Head of caudate nucleus (tissue), 42 donors: ENCODE results near the gene BTBD16.

Experiments
- DNase-seq, 42 donors: peaks; one replicate each; pipeline versions ENCODE4 v3.0.0 to v3.0.0-alpha.2; 2020 to 2021; ENCODE audit warnings: mixed read lengths in 7 of 42
- intact Hi-C: fragments of 100-400 bp; cut with DNase I; formaldehyde crosslinking; loops from one replicate; pipeline ENCODE4 v1.15.0; 2022

Gene BTBD16

GRCh38 chr10:122264931-122265330 is 6.2 kb upstream of the BTBD16 start:
- intact Hi-C loops: no loop called here
- DNase-seq: no peak

DNA sequence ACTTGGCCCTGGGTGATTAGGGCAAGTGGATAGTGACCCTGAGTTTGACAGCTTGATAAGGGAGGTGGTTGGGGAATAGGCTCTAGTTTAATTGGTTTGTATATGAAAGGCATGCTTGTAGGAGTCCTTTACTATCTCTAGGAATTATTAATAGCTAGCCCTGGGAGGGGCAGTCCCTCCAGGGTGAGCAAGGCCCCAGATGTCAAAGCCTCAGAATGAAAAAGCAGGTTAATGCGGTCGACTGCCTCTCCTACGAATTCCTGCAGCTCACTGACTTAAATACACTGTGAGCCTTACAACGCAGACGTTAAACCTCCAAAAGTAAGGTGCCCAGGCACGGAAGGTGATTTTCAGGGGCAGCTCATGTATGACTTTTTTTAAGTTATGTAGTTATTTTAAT is 5.2 kb upstream of the BTBD16 start:
- intact Hi-C loops: no loop called here
- DNase-seq: peak in 2 of 42 donors; percentile 0 to 8

DNA sequence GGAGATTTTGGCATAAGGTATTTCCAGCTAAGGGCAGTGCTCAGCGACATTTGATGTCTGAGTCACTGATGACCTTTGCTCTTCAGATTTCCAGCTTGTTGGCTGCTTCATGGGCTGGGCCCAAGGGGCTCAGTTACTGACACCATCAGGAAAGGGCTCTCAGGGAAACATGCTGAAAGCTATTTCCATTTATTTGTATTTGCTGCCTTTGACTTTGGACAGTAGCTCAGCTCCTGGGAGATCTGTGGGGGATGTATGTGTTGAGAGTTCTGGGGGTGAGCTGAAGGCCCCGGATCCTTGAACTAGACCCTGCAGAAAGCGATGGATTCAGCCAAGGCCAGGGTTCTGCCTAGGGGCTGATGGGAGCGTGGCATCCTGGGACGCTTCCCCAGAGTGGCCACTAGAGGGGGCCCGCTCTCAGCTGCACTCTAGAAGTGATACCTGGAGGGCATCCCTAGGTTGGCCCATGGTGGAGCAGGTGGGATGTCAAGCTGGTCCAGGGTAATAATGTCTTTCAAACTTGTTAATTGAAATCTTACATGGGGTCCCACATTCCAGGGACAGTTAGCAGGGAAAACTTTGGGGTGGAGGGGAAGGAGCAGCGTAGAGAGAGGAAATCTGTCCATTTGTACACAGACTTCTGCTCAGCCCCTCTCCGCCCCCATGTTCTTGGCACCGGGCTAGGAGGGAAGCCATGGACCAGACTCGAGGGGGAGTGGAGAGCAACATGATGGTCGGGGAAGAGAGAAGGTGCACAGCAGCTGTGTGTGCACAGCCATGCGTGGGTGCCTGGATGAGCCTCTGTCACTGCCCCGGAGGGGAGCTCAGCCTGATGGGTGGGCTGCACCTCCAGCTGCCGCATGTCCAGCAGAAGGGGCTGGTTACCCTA is 3.0 kb upstream of the BTBD16 start:
- intact Hi-C loops: no loop called here
- DNase-seq: peak in 41 of 42 donors; percentile 27 to 87 (median 65)

- intact Hi-C loops: no loop called here
- no peak for DNase-seq
These were observed 1.9 kb upstream of the BTBD16 start for GRCh38 chr10:122269059-122269687.

DNA sequence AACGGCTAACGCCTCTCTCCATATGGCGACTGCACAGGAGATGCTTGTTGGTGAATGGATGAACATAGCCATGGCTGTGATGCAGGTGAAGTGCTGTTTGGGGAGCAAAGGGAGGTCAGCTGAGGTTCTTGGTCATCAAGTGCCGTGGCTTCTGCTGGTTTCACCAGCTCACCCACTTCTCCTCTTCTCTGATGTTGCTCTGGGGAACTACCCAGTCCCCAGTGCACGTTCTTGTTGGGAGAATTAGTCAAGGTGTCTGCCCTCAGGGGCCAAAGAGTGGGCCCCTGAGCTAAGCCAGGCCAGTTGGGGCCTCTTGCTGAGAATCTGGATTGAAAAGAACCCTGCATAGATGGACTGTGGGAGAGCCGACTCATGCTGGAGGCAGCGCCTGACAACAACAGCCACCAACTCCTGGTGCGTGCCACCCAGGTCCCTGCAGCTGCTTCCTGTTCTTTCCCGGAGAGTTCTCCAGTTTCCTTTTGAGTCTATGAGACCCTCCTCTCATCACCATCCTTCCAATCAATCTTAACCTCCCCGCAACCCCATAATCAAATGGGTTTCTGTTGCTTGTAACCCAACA is 3.0 kb downstream of the BTBD16 start:
- intact Hi-C loops: no loop called here
- DNase-seq: peak in 1 of 42 donors; percentile 15

- intact Hi-C loops: no loop called here
- peak in 3 of 42 donors; percentile 5 to 38 (median 32) for DNase-seq
These were observed 5.6 kb downstream of the BTBD16 start for GRCh38 chr10:122276611-122277208.

GRCh38 chr10:122277526-122278136 is 6.5 kb downstream of the BTBD16 start:
- intact Hi-C loops: no loop called here
- DNase-seq: peak in 3 of 42 donors; percentile 2 to 27 (median 12)

- peak in 39 of 42 donors; percentile 32 to 89 (median 65) for DNase-seq
- intact Hi-C loops: loop anchor here (10.0 kb wide), 1 partner anchor 135 kb away; no protein-coding TSS in a partner anchor
These were observed 8.6 kb downstream of the BTBD16 start for GRCh38 chr10:122279725-122280141.

DNA sequence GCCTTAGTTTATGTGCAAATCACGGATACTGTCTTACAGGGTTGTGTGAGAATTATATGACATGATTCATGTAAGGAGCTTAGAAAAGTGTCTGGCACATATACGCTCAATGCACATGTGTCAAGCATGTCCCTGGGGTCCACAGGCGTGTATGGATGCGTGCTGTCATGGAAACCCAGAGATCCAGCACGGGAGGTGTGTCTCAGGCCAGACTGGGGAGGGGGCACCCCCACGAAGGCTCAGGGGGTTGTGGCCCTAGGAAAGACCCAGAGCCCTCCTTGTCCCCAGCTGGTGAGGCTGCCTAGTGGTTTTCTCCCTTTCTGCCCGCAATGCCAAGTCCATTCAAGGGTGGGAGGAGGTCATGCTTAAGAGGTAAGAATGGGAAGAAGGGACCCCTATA is 9.1 kb downstream of the BTBD16 start:
- DNase-seq: peak in 1 of 42 donors; percentile 33
- intact Hi-C loops: loop anchor here (10.0 kb wide), 1 partner anchor 135 kb away; no protein-coding TSS in a partner anchor

DNA sequence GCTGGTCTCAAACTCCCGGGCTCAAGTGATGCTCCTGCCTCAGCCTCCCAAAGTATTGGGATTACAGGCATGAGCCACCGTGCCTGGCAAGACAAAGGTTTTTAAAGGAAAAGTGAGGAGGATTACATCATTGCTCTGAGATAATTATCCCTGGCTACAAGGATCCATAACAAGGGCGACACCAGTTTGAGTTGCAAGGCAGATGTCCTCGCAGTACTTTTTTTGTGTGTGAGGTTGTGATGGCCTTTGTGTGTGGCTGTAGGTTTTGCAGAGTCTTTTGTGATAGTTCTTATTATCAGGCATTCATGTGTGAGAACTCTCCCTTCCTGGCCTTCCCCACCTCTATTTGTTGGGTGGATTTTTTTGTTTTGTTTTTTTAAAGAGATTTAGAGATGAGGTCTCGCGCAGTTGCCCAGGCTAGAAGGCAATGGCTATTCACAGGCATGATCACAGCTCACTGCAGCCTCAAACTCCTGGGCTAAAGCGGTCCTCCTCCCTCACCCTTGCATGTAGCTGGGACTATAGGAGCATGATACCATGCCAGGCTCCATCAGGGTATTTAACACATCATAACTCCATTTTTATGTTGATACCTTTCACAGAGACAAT is 10.0 kb downstream of the BTBD16 start:
- intact Hi-C loops: loop anchor here (10.0 kb wide), 1 partner anchor 136 kb away; no protein-coding TSS in a partner anchor
- no peak for DNase-seq

DNA sequence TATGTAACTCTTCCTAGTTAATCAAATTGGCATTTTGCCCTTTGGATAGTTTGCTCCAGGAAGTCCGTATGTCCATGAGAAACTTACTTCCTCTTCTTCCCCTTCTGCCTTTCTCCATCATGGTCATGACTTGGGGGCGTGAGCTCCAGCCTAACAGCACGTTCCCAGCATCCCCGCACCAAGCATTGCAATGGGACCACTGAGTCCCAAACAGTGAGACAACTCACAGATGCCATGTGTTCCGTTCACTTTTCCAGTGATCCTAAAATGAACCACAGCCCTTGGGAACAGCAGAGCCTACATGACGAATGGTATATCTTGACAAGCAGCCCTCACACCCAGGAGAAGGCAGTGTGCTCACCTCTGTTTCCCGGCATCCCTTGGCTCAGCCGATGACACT is 10.7 kb downstream of the BTBD16 start:
- DNase-seq: peak in 1 of 42 donors; percentile 18
- intact Hi-C loops: loop anchor here (10.0 kb wide), 1 partner anchor 137 kb away; no protein-coding TSS in a partner anchor

DNA sequence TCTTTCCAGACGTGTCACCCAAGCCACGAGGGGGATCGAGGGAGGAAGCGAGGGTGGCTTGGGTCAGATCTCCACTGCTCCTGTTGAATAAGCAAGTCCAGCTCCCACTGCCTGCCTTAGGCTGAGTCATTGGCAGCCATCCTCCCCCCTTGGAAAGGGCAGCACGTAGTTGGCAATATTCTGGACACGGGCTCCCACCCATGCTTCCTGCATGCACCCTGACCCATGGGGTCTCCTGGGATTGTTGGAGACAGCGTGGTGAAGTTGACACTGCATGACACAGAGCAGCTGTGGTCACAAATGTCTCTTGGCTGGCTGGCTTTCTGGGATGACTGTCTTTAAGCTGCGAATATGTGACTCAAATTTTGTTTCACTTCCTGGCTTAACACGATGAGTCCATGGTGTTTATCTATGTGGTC is 11.2 kb downstream of the BTBD16 start:
- peak in 1 of 42 donors; percentile 35 for DNase-seq
- intact Hi-C loops: loop anchor here (10.0 kb wide), 1 partner anchor 137 kb away; no protein-coding TSS in a partner anchor

- DNase-seq: peak in 2 of 42 donors; percentile 6 to 37
These were observed 11.8 kb downstream of the BTBD16 start for GRCh38 chr10:122282909-122283308.

GRCh38 chr10:122285506-122286444 is 14.7 kb downstream of the BTBD16 start:
- intact Hi-C loops: loop anchor here (10.0 kb wide), 1 partner anchor 141 kb away; no protein-coding TSS in a partner anchor
- no peak for DNase-seq

More at GRCh38 chr10:122282909-122283308, 11.8 kb downstream of the BTBD16 start:
- intact Hi-C loops: loop anchor here (10.0 kb wide), 1 partner anchor 138 kb away; no protein-coding TSS in a partner anchor

- intact Hi-C loops: loop anchor here (10.0 kb wide), 1 partner anchor 142 kb away; no protein-coding TSS in a partner anchor
- DNase-seq: peak in 41 of 42 donors; percentile 31 to 92 (median 66)
These were observed 15.8 kb downstream of the BTBD16 start for GRCh38 chr10:122286867-122287266.

DNA sequence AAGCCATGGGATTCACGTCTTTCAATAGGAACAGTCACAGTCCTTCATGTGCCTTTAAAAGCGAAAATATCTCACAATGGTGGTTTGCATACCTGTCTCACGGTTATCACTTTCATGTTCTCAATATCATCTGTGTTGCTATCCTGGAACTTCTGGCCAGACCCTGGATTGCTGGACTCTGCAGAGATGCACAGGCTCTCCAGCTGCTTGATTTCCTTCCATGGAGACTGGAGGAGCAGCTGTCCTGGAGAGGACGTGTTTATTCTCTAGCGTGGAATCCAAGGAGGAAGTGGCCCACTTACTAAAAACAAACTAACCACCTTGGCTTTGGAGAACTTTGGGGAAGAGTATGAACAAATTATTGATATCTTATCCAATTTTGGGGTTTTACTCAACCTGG is 16.5 kb downstream of the BTBD16 start:
- DNase-seq: no peak
- intact Hi-C loops: loop anchor here (10.0 kb wide), 1 partner anchor 143 kb away; no protein-coding TSS in a partner anchor

- no peak for DNase-seq
- intact Hi-C loops: loop anchor here (10.0 kb wide), 1 partner anchor 143 kb away; no protein-coding TSS in a partner anchor
These were observed 17.2 kb downstream of the BTBD16 start for GRCh38 chr10:122288262-122288661.
